ENCODE measurements around the gene ROBO1. TPM values are rescaled to one million over a fixed set of nuclear protein-coding genes. Genes with fewer than 3 reads are reported as not detected.

ROBO1 gene
- total and polyA plus RNA-seq, 2 donors (not counting 3 experiments of a cell fraction or from before 2014, with no cell fraction given): 5.9 to 14.2 TPM

DNA sequence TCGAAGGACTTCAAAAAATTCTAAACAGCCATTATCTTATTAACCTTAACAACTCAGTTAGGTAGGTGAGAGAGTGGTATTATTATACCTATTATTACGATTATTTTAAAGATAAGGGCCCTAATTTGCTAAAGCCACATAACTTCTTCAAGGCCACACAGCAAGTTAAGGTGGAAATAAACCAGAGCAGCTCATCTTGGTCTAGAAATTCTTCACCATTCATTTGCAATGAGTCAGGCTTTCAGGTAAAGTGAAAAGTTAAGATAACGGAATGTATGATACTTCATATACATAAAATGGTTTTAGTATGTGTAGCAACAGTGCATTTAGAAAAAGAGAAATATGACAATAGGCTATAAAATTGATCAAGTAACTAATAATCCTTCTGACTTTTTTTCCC is 920.2 kb downstream of the ROBO1 start:
- dilution Hi-C loops (cut with MboI; ENCODE audit: extremely low pct_ligation_motif_present, low sequenced_read_pairs): no loop called here
- Histone ChIP-seq H3K4me1 (ENCODE audit: control insufficient read depth, extremely low read depth, insufficient read depth, low read length) (no peaks in the 10 kb centered on the region), H3K4me2 (ENCODE audit: insufficient read depth, low read length) (no peak overlapping the region), H3K79me2 (ENCODE audit: control insufficient read depth, insufficient read depth, low read length) (no peaks in the 10 kb centered on the region), H4K20me1 (replicated peaks; ENCODE audit: control insufficient read depth, extremely low read depth, insufficient read depth, low read length) (no peaks in the 10 kb centered on the region), H3K27ac (ENCODE audit: insufficient read depth, low read depth, low read length) (no peak overlapping the region), H3K4me3 (replicated peaks in 1 of 3; ENCODE audit: insufficient read depth in 1 of 3, low read depth in 1 of 3, low read length in 3 of 3) (no peak overlapping the region), H2AFZ (ENCODE audit: low read depth, low read length) (no peak overlapping the region), H3K9me3 (replicated peaks; ENCODE audit: control insufficient read depth, insufficient read depth, low read length) (no peaks in the 10 kb centered on the region), H3K9ac (replicated peaks; ENCODE audit: extremely low read depth, insufficient read depth, low read length) (no peak overlapping the region), H3K27me3 (ENCODE audit: control insufficient read depth in 2 of 2, insufficient read depth in 2 of 2, low read length in 2 of 2) (no peaks in the 10 kb centered on the region), H3K9me1 (replicated peaks; ENCODE audit: control insufficient read depth, extremely low read depth, insufficient read depth, low read length) (no peaks in the 10 kb centered on the region), H3K36me3 (ENCODE audit: control insufficient read depth in 2 of 2, extremely low read depth in 1 of 2, insufficient read depth in 2 of 2, low read length in 2 of 2) (no peaks in the 10 kb centered on the region)
- intact Hi-C loops (cut with micrococcal nuclease): no loop called here
- TF ChIP-seq POLR2AphosphoS5 (IDR thresholded peaks at IDR 0.05; ENCODE audit: insufficient read depth, low read depth, low read length) (no peak), EZH2 (IDR thresholded peaks at IDR 0.05; ENCODE audit: borderline replicate concordance, low read depth, low read length, severe bottlenecking) (no peak)
- BruUV-seq (replicated peaks): no TSS peak
- FAIRE-seq: no peak
- ChIA-PET CTCF (no interaction called here), POLR2A (no interaction called here)
- no peak for DNase-seq (ENCODE audit: low read depth, low spot score)

DNA sequence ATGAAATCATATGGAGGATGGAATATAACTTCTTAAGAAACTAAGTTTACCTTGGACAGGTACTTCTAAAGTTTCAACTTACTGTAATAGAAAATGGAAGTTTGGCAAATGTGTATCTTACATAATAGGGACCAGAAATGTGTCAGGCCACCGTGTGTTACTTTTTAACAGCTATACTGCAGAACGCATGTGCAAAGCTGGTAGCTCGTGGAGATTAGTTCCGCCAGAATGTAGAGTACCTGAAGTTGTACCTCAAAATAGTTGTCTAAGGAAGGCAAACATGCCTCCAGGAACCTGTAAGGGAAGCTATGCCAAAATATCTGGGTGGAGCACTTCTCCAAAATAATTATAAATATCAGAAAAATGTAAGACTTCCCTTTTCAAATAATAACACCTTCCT is 920.6 kb downstream of the ROBO1 start:
- dilution Hi-C loops (cut with MboI; ENCODE audit: extremely low pct_ligation_motif_present, low sequenced_read_pairs) (no loop called here), intact Hi-C loops (cut with micrococcal nuclease) (no loop called here)
- Histone ChIP-seq H3K4me2 (ENCODE audit: insufficient read depth, low read length) (no peak overlapping the region), H3K79me2 (ENCODE audit: control insufficient read depth, insufficient read depth, low read length) (no peaks in the 10 kb centered on the region), H4K20me1 (replicated peaks; ENCODE audit: control insufficient read depth, extremely low read depth, insufficient read depth, low read length) (no peaks in the 10 kb centered on the region), H3K9ac (replicated peaks; ENCODE audit: extremely low read depth, insufficient read depth, low read length) (no peak overlapping the region), H3K36me3 (ENCODE audit: control insufficient read depth in 2 of 2, extremely low read depth in 1 of 2, insufficient read depth in 2 of 2, low read length in 2 of 2) (no peaks in the 10 kb centered on the region), H3K9me3 (replicated peaks; ENCODE audit: control insufficient read depth, insufficient read depth, low read length) (no peaks in the 10 kb centered on the region), H3K4me3 (replicated peaks in 1 of 3; ENCODE audit: insufficient read depth in 1 of 3, low read depth in 1 of 3, low read length in 3 of 3) (no peak overlapping the region), H3K27me3 (ENCODE audit: control insufficient read depth in 2 of 2, insufficient read depth in 2 of 2, low read length in 2 of 2) (no peaks in the 10 kb centered on the region), H3K4me1 (ENCODE audit: control insufficient read depth, extremely low read depth, insufficient read depth, low read length) (no peaks in the 10 kb centered on the region), H3K9me1 (replicated peaks; ENCODE audit: control insufficient read depth, extremely low read depth, insufficient read depth, low read length) (no peaks in the 10 kb centered on the region), H2AFZ (ENCODE audit: low read depth, low read length) (no peak overlapping the region), H3K27ac (ENCODE audit: insufficient read depth, low read depth, low read length) (no peak overlapping the region)
- BruUV-seq (replicated peaks): no TSS peak
- FAIRE-seq (no peak), DNase-seq (ENCODE audit: low read depth, low spot score) (no peak)
- ChIA-PET CTCF (no interaction called here), POLR2A (no interaction called here)
- TF ChIP-seq, protein P1, sequence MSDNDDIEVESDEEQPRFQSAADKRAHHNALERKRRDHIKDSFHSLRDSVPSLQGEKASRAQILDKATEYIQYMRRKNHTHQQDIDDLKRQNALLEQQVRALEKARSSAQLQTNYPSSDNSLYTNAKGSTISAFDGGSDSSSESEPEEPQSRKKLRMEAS (IDR thresholded peaks at IDR 0.05; ENCODE audit: insufficient read depth, insufficient read length): no peak
- no peak for TF ChIP-seq JUN (IDR thresholded peaks at IDR 0.05; ENCODE audit: borderline replicate concordance, insufficient read depth, insufficient read length, low read depth)
- TF ChIP-seq MYC (IDR thresholded peaks at IDR 0.05; ENCODE audit: low read depth, low read length): no peak
- TF ChIP-seq POLR2A (IDR thresholded peaks at IDR 0.05; ENCODE audit: low read depth, low read length): no peak
- TF ChIP-seq FOS (IDR thresholded peaks at IDR 0.05; ENCODE audit: borderline replicate concordance, insufficient read depth, low read length): no peak
- no peak for TF ChIP-seq POLR2AphosphoS5 (IDR thresholded peaks at IDR 0.05; ENCODE audit: insufficient read depth, low read depth, low read length)
- TF ChIP-seq, protein P2, sequence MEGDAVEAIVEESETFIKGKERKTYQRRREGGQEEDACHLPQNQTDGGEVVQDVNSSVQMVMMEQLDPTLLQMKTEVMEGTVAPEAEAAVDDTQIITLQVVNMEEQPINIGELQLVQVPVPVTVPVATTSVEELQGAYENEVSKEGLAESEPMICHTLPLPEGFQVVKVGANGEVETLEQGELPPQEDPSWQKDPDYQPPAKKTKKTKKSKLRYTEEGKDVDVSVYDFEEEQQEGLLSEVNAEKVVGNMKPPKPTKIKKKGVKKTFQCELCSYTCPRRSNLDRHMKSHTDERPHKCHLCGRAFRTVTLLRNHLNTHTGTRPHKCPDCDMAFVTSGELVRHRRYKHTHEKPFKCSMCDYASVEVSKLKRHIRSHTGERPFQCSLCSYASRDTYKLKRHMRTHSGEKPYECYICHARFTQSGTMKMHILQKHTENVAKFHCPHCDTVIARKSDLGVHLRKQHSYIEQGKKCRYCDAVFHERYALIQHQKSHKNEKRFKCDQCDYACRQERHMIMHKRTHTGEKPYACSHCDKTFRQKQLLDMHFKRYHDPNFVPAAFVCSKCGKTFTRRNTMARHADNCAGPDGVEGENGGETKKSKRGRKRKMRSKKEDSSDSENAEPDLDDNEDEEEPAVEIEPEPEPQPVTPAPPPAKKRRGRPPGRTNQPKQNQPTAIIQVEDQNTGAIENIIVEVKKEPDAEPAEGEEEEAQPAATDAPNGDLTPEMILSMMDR (IDR thresholded peaks at IDR 0.05; ENCODE audit: extremely low read depth in 1 of 2, insufficient read depth in 1 of 2, low read depth in 1 of 2, low read length in 2 of 2): no peak
- TF ChIP-seq EZH2 (IDR thresholded peaks at IDR 0.05; ENCODE audit: borderline replicate concordance, low read depth, low read length, severe bottlenecking): no peak
- TF ChIP-seq GATA2 (IDR thresholded peaks at IDR 0.05; ENCODE audit: insufficient read depth, insufficient read length, low read depth, low read length): no peak

Measured in endothelial cell of umbilical vein (primary cell).